HFF-Myc (cell line): Measurements from ENCODE around the gene EIF4E2.

Experiments used
- DNase-seq: peaks from one replicate; pipeline ENCODE4 v3.0.0-alpha.2; 2011; ENCODE audit warnings: low read depth; ENCODE audit errors: extremely low read depth
- H3K4me3 ChIP-seq: replicated peaks from 2 replicates; pipeline ENCODE4 v1.5.1; 2011; ENCODE audit warnings: low read depth, mild to moderate bottlenecking, control low read depth, low read length
- TF ChIP-seq, protein P1 (sequence below): IDR thresholded peaks from 2 replicates; pipeline ENCODE4 v1.5.1; 2012; ENCODE audit warnings: mild to moderate bottlenecking, low read depth, low read length, control low read depth; ENCODE audit errors: missing control alignments

The EIF4E2 gene

DNA sequence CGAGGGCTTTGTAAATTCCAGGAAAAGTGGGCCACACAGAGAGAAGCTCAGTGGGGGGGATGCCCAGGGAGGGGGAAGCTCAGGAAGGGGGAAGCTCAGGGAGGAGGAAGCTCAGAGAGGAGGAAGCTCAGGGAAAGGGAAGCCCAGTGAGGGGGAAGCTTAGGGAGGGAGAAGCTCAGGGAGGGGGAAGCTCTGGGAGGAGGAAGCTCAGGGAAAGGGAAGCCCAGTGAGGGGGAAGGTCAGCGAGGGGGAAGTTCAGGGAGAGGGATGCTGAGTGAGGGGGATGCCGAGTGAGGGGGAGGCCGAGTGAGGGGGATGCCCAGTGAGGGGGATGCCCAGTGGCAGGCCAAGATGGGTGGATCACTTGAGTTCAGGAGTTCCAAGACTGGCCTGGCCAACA is 11.8 kb upstream of the EIF4E2 start:
- TF ChIP-seq, protein P1, sequence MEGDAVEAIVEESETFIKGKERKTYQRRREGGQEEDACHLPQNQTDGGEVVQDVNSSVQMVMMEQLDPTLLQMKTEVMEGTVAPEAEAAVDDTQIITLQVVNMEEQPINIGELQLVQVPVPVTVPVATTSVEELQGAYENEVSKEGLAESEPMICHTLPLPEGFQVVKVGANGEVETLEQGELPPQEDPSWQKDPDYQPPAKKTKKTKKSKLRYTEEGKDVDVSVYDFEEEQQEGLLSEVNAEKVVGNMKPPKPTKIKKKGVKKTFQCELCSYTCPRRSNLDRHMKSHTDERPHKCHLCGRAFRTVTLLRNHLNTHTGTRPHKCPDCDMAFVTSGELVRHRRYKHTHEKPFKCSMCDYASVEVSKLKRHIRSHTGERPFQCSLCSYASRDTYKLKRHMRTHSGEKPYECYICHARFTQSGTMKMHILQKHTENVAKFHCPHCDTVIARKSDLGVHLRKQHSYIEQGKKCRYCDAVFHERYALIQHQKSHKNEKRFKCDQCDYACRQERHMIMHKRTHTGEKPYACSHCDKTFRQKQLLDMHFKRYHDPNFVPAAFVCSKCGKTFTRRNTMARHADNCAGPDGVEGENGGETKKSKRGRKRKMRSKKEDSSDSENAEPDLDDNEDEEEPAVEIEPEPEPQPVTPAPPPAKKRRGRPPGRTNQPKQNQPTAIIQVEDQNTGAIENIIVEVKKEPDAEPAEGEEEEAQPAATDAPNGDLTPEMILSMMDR = no peak
- no peak overlapping the region for H3K4me3 ChIP-seq
- DNase-seq = no peak

DNA sequence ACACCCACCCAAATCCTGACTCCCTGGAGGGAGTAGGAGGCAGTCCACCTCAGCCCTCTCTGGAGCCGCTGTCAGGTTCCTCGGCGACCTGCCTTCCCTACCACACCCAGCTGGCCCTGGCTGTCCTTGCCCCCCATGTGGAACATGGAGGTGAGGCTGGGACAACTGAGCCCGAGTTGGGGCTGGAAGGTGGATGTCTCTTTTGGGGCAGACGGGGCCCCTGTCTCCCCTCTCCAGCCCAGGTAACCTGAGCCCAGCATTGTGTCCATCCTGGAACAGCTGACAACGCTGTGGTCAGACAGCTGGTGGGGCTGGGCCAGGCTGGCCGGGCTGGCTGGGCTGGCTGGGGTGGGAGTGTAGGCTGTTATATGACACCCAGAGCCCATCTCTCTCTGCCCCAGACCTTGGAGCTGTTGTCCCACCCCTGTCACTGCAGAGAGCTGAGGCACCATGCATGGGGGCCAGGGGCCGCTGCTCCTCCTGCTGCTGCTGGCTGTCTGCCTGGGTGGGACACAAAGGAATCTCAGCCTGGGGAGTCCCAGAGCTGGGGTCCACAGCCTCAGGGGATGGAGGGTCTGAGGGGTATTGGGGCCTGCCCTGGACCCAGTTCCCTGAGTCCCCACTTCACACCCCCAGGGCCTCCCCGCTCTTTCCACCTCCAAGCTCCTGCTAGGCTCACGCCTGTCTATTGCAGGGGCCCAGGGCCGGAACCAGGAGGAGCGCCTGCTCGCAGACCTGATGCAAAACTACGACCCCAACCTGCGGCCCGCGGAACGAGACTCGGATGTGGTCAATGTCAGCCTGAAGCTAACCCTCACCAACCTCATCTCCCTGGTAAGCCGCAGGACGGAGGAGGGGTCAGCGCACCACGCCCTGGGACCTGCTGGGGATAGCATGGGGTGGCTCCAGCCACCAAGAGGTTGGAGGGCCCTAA is 10.9 kb upstream of the EIF4E2 start, which contains the start of gene CHRNG:
Gene CHRNG (plus strand): TSS at position 395 of the 934 bp plus-strand sequence. CDS start 56 bp downstream, at position 451.
- DNase-seq = no peak
- no peak within 1 kb of the TSS for H3K4me3 ChIP-seq
- TF ChIP-seq, protein P1 = no peak

DNA sequence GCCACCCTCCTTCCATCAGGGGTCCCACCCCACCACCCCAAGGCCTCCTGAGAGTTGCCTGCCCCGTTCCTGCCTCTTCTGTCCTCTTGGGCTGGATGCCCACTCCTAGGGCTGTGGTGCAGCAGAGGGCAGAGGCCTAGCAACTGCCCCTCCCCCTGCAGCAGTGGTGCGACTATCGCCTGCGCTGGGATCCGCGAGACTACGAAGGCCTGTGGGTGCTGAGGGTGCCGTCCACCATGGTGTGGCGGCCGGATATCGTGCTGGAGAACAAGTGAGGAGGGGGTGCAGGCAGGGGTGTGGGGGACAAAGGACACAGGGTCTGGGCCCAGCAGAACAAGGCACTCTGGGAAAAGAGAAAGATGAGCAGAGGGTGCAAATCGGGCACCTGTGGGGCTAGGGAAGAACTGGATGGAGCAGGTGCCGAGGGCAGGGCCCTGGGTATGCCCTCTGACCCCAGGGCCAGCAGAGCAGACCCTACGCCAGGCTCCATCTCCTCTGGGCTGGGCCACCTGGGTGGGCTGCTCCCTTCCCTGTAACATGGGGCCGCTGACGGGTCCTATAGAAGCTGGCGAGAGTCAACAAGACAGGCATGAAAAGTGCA is 9.9 kb upstream of the EIF4E2 start:
- no peak overlapping the region for H3K4me3 ChIP-seq
- DNase-seq = no peak
- TF ChIP-seq, protein P1 = no peak

DNA sequence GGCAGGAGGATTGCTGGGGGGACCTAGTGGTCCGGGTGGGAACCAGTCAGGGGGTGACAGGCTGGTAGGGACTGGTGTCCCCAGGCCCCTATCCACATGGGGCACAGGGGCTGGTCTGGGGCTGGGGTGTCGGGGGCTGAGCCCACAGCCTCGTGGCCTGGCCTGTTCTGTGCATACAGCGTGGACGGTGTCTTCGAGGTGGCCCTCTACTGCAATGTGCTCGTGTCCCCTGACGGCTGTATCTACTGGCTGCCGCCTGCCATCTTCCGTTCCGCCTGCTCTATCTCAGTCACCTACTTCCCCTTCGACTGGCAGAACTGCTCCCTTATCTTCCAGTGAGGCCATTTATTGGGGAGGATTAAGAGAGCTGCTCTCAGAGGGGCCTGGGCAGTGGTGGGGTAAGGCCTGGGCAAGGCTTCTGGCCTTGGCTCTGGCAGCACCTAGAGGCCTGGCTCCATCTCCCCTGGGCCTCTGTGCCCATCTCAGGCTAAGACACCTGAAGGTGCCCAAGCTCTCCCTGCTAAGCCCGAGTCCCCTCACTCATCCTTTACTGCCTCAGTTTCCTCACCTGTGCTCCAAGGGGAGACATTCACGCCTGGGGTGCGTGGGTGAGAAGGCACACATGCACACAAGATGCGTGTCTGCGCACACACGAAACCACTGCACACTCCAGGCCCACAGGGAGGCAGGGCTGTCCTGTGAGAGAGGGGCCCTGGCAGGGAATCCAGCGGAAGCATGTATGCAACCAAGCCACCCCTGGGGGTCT is 9.1 kb upstream of the EIF4E2 start:
- DNase-seq = no peak
- H3K4me3 ChIP-seq = no peak overlapping the region
- TF ChIP-seq, protein P1 = no peak

DNA sequence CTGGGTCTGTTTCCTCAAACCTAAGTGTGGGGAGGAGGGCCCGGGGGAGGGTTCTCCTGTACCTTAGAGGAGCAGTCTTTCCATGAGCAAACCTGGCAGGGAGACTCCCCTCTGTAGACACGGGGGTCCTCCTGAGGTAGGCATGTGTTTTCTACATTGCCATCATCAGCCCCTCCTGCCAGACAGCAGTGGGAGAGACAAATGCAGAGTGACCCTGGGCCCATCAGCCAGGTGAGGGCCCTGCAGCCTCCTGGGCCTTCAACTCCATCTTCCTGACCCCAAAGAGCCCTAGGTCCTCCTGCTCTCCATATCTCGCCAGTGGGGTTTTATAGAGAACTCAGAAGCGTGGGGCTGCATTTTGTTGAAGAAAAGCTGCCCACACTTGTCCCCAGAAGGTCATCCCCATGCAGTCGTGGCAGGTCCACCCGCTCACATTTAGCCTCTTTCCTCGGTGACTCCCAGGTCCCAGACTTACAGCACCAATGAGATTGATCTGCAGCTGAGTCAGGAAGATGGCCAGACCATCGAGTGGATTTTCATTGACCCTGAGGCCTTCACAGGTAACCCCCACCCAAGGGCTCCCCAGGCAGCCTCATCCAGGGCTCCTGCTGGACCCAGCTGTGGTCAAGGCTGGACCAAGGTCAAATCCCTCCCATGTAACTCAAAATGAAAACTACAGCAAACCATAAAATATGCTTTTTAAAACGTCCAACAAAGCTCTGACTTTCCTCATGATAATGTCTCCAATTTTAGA is 8.4 kb upstream of the EIF4E2 start:
- TF ChIP-seq, protein P1 = no peak
- H3K4me3 ChIP-seq = no peak overlapping the region
- DNase-seq = no peak
